CD4-positive, alpha-beta T cell (primary cell): ENCODE data around the gene GNA12. TPM values are rescaled to one million over a fixed set of nuclear protein-coding genes. Genes with fewer than 3 reads are reported as not detected.

ENCODE experiments used
- ATAC-seq: fragments of 200-7000 bp; cut with Tn5 transposase; one replicate; pipeline ENCODE4 v1.10.0; 2022; ENCODE audit warnings: mild to moderate bottlenecking; ENCODE audit not compliant: poor library complexity
- CTCF ChIA-PET: fragments of 350-600 bp; sonication (Branson Sonifier 250); formaldehyde crosslinking; loops from one replicate; lab custom pipeline; 2021; ENCODE audit warnings: antibody characterized with exemption, inconsistent platforms; lab: Charles Lee
- POLR2A ChIA-PET: fragments of 350-600 bp; sonication (Branson Sonifier 250); formaldehyde crosslinking; loops from one replicate; lab custom pipeline; 2021; ENCODE audit warnings: antibody characterized with exemption, inconsistent platforms; lab: Charles Lee
- DNase-seq, 14 experiments: peaks; one replicate each; pipeline ENCODE4 v3.0.0-alpha.2; 2013 to 2020; ENCODE audit warnings: mixed read lengths in 2 of 14
- H3K27ac ChIP-seq, 2 donors: one replicate each; pipeline versions ENCODE4 v1.5.1 to v1.7.0; 2013; ENCODE audit warnings: low read length in 2 of 2, low read depth in 1 of 2, mild to moderate bottlenecking in 1 of 2
- H3K27me3 ChIP-seq, 2 experiments: 1 replicate in 1 of 2; 2 replicates in 1 of 2; pipeline versions ENCODE4 v1.6.1 to v1.7.0; 2013; ENCODE audit warnings: low read length in 2 of 2, control low read depth in 1 of 2, mild to moderate bottlenecking in 1 of 2, moderate library complexity in 1 of 2; ENCODE audit not compliant: insufficient read depth in 2 of 2, control insufficient read depth in 1 of 2
- H3K36me3 ChIP-seq: one replicate; pipeline ENCODE4 v1.6.1; 2013; ENCODE audit warnings: low read length, control low read depth; ENCODE audit not compliant: insufficient read depth
- H3K4me1 ChIP-seq: one replicate; pipeline ENCODE4 v1.6.1; 2013; ENCODE audit warnings: low read length, control low read depth; ENCODE audit not compliant: insufficient read depth
- H3K4me3 ChIP-seq: one replicate; pipeline ENCODE4 v1.5.1; 2013; ENCODE audit warnings: mild to moderate bottlenecking, low read length, moderate library complexity
- H3K9me3 ChIP-seq, 2 experiments: 1 replicate in 1 of 2; 2 replicates in 1 of 2; pipeline versions ENCODE4 v1.6.1 to v1.7.0; 2013; ENCODE audit warnings: low read length in 2 of 2, mild to moderate bottlenecking in 2 of 2, control low read depth in 1 of 2, moderate library complexity in 1 of 2; ENCODE audit not compliant: control insufficient read depth in 1 of 2, insufficient read depth in 1 of 2
- H3K27ac Mint-ChIP-seq: one replicate; pipeline ENCODE4 v1.8.0; 2020; ENCODE audit warnings: mixed read lengths
- H3K27me3 Mint-ChIP-seq: one replicate; pipeline ENCODE4 v1.8.0; 2021; ENCODE audit warnings: mixed read lengths
- H3K36me3 Mint-ChIP-seq: one replicate; pipeline ENCODE4 v1.8.0; 2021; ENCODE audit warnings: low read depth, mixed read lengths
- H3K4me1 Mint-ChIP-seq: one replicate; pipeline ENCODE4 v1.8.0; 2021; ENCODE audit warnings: low read depth, mixed read lengths
- H3K4me3 Mint-ChIP-seq: one replicate; pipeline ENCODE4 v1.8.0; 2020; ENCODE audit warnings: mild to moderate bottlenecking, mixed read lengths
- H3K9me3 Mint-ChIP-seq: one replicate; pipeline ENCODE4 v1.8.0; 2020; ENCODE audit warnings: mixed read lengths
- intact Hi-C, 2 experiments: fragments of 100-400 bp; cut with DNase I in 1 of 2; cut with micrococcal nuclease in 1 of 2; formaldehyde crosslinking; loops; one replicate each; pipeline versions ENCODE4 v1.15.1 to v1.9.0; 2023 to 2025; cut with DNase I, micrococcal nuclease
- total RNA-seq, 174 experiments: library from RNA in 2 of 174; stranded (reverse) in 2 of 174; gene quantifications; one replicate each; pipeline ENCODE4 v1.2.3 and lab custom pipeline; 2021 to 2026
- TF ChIP-seq, protein P1 (sequence below): fragments of 200-600 bp; IDR thresholded peaks from one replicate; pipeline ENCODE4 v1.8.0; 2022; ENCODE audit warnings: antibody characterized with exemption, mild to moderate bottlenecking

GNA12 gene
- total RNA-seq, 2 experiments from 2014 or later, result 16.0 to 16.1 TPM

GRCh38 chr7:2810682-2811415 lies 33.3 kb downstream of the GNA12 start:
- H3K4me1 Mint-ChIP-seq, result peaks cover 10% of the 10 kb centered on the region
- Histone ChIP-seq H3K9me3 (no peaks in the 10 kb centered on the region), H3K4me1 (no peaks in the 10 kb centered on the region), H3K27me3 (no peaks in the 10 kb centered on the region), H3K36me3 (no peaks in the 10 kb centered on the region), H3K4me3 (no peak overlapping the region), H3K27ac (no peak overlapping the region)
- no peaks in the 10 kb centered on the region for H3K27me3 Mint-ChIP-seq
- intact Hi-C loops, result no loop called here
- H3K36me3 Mint-ChIP-seq, result peaks cover 19% of the 10 kb centered on the region
- DNase-seq (no peak), ATAC-seq (no peak)
- POLR2A ChIA-PET, result no interaction called here
- TF ChIP-seq, protein P1, sequence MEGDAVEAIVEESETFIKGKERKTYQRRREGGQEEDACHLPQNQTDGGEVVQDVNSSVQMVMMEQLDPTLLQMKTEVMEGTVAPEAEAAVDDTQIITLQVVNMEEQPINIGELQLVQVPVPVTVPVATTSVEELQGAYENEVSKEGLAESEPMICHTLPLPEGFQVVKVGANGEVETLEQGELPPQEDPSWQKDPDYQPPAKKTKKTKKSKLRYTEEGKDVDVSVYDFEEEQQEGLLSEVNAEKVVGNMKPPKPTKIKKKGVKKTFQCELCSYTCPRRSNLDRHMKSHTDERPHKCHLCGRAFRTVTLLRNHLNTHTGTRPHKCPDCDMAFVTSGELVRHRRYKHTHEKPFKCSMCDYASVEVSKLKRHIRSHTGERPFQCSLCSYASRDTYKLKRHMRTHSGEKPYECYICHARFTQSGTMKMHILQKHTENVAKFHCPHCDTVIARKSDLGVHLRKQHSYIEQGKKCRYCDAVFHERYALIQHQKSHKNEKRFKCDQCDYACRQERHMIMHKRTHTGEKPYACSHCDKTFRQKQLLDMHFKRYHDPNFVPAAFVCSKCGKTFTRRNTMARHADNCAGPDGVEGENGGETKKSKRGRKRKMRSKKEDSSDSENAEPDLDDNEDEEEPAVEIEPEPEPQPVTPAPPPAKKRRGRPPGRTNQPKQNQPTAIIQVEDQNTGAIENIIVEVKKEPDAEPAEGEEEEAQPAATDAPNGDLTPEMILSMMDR, result no peak
- no peaks in the 10 kb centered on the region for H3K9me3 Mint-ChIP-seq
- CTCF ChIA-PET, result no interaction called here
- H3K4me3 Mint-ChIP-seq, result no peak overlapping the region
- no peak overlapping the region for H3K27ac Mint-ChIP-seq

DNA sequence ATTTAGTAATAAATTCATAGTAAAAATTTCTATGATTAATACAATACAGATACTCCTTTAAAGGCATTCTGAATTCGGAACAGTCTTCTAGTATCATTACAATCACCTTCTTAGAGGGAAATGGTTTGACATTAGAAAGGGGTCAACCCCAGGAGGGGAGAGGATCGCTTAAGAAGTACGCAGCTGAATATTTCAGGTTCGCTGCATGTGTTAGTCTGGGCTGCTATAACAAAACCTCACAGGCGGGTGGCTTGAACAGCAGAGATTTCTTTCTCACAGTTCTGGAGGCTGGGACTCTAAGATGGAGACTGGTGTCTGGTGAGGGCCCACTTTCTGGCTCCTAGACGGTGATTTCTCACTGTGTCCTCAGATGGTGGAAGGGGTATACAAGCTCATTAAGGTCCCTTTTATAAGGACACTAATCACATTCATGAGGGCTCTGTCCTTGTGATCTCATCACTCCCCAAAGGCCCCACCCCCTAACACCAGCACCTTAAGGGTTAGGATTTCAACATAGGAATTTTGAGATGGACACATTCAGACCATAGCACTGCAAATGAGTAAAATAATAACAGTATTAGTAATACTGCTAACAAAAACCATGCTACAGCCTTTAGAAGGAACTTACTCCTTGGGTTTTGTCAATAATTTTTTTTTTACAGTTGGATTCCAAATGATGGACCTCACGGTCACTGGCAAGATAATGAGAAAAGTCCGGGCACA lies 34.0 kb downstream of the GNA12 start:
- ATAC-seq (no peak), DNase-seq (no peak)
- ChIA-PET CTCF (no interaction called here), POLR2A (no interaction called here)
- H3K27ac ChIP-seq, result no peak overlapping the region
- no peaks in the 10 kb centered on the region for H3K4me1 ChIP-seq
- Mint-ChIP-seq H3K4me1 (peaks cover 12% of the 10 kb centered on the region), H3K27me3 (no peaks in the 10 kb centered on the region), H3K9me3 (no peaks in the 10 kb centered on the region), H3K27ac (no peak overlapping the region), H3K36me3 (peaks cover 19% of the 10 kb centered on the region), H3K4me3 (no peak overlapping the region)
- TF ChIP-seq, protein P1, result no peak
- H3K27me3 ChIP-seq, result no peaks in the 10 kb centered on the region
- H3K36me3 ChIP-seq, result no peaks in the 10 kb centered on the region
- H3K9me3 ChIP-seq, result no peaks in the 10 kb centered on the region
- H3K4me3 ChIP-seq, result no peak overlapping the region
- intact Hi-C loops, result no loop called here

DNA sequence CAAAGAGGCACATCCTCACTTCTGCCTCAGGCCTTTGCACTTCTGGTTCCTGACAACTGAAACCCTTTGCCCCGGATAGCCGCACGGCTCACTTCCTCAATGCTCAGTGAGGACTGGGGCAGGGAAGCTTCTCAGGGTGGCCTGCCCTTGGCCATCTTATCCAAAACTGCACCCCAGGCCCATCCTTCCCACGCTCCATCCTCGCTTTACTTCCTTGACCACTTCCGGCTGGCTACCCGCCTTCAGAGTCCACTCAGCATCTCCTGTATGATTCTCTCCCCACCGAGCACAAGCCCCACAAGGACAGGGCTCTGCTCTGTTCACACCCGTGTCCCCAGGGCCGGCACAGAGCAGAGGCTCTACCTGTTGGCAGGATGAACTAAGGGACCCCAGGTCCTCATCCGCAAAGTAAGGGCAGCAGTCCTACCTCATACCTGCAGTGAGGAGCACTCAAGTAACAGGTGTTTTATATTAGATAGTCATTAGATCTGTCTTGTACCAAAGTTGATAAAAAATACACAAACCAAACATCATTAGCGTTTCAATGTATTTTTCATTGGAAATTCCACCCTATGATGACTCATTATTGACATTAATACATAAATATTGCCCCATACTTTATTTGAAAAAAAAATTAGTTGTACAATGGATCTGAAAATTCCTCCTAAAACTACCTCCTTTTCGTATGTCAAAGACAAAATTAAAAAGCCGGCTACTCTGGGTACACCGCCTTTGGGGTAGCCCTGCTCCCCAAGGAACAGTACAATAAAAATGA lies 35.0 kb downstream of the GNA12 start:
- POLR2A ChIA-PET, result no interaction called here
- no peak overlapping the region for H3K4me3 ChIP-seq
- no peaks in the 10 kb centered on the region for H3K27me3 ChIP-seq
- no peaks in the 10 kb centered on the region for H3K27me3 Mint-ChIP-seq
- no peaks in the 10 kb centered on the region for H3K4me1 ChIP-seq
- no peaks in the 10 kb centered on the region for H3K9me3 ChIP-seq
- peaks cover 17% of the 10 kb centered on the region for H3K36me3 Mint-ChIP-seq
- no peak overlapping the region for H3K4me3 Mint-ChIP-seq
- CTCF ChIA-PET, result no interaction called here
- DNase-seq (peak in 2 of 14 experiments; percentile 29), ATAC-seq (no peak)
- TF ChIP-seq, protein P1, result no peak
- no peaks in the 10 kb centered on the region for H3K9me3 Mint-ChIP-seq
- H3K4me1 Mint-ChIP-seq, result peaks cover 17% of the 10 kb centered on the region
- intact Hi-C loops, result no loop called here
- no peak overlapping the region for H3K27ac ChIP-seq
- H3K27ac Mint-ChIP-seq, result no peak overlapping the region
- H3K36me3 ChIP-seq, result no peaks in the 10 kb centered on the region
